GM12878 (cell line): Measurements from ENCODE around the gene DEXI. TPM values are rescaled to one million over a fixed set of nuclear protein-coding genes. Genes with fewer than 3 reads are reported as not detected.

Experiments
- ASH2L ChIP-seq: fragments of 300-600, 200-600 bp; sonication (generic); IDR thresholded peaks from 2 replicates; pipeline ENCODE4 v1.6.1; 2017; ENCODE audit warnings: low read depth, mild to moderate bottlenecking, borderline replicate concordance
- CHD1 ChIP-seq: IDR thresholded peaks from 2 replicates; pipeline ENCODE4 v1.6.1; 2012; ENCODE audit warnings: low read depth, low read length, improper control_type of control experiment
- CHD2 ChIP-seq: IDR thresholded peaks from 2 replicates; pipeline ENCODE4 v1.6.1; 2011; ENCODE audit warnings: low read depth, low read length, improper control_type of control experiment, borderline replicate concordance
- E4F1 ChIP-seq: fragments of 450-650 bp; IDR thresholded peaks from 2 replicates; pipeline ENCODE4 v1.6.1; 2018; ENCODE audit warnings: borderline replicate concordance, mild to moderate bottlenecking; ENCODE audit not compliant: partially characterized antibody
- EED ChIP-seq: sonication (generic); IDR thresholded peaks from 2 replicates; pipeline ENCODE4 v1.6.1; 2016; ENCODE audit warnings: antibody characterized with exemption, low read depth
- EZH2 ChIP-seq: IDR thresholded peaks from 2 replicates; pipeline ENCODE4 v1.6.1; 2012; ENCODE audit warnings: low read depth, mild to moderate bottlenecking, control low read depth, inconsistent platforms, low read length, borderline replicate concordance; ENCODE audit not compliant: control insufficient read depth
- FOS ChIP-seq: IDR thresholded peaks from 3 replicates; pipeline ENCODE4 v1.6.1; 2011; ENCODE audit warnings: borderline replicate concordance; ENCODE audit not compliant: insufficient read length; ENCODE audit errors: extremely low read depth
- GABPA ChIP-seq: IDR thresholded peaks from 2 replicates; pipeline ENCODE4 v1.6.1; 2014; ENCODE audit warnings: antibody characterized with exemption, low read depth, mild to moderate bottlenecking, inconsistent platforms
- HSF1 ChIP-seq: fragments of 150-350 bp; IDR thresholded peaks from 2 replicates; pipeline ENCODE4 v1.6.1; 2014; ENCODE audit warnings: mild to moderate bottlenecking, low read depth, low read length
- IRF4 ChIP-seq: IDR thresholded peaks from 2 replicates; pipeline ENCODE4 v1.6.1; 2011; ENCODE audit warnings: low read depth, low read length
- KDM1A ChIP-seq: fragments of 200-600 bp; sonication (generic); IDR thresholded peaks from 2 replicates; pipeline ENCODE4 v1.6.1; 2016; ENCODE audit warnings: borderline replicate concordance
- LARP7 ChIP-seq: fragments of 450-650 bp; IDR thresholded peaks from 2 replicates; pipeline ENCODE4 v1.6.1; 2017; ENCODE audit warnings: mild to moderate bottlenecking
- MTA3 ChIP-seq: IDR thresholded peaks from 2 replicates; pipeline ENCODE4 v1.6.1; 2012; ENCODE audit warnings: low read length, inconsistent platforms, borderline replicate concordance
- NFYB ChIP-seq: IDR thresholded peaks from 2 replicates; pipeline ENCODE4 v1.6.1; 2011; ENCODE audit warnings: low read depth, mild to moderate bottlenecking, low read length, improper control_type of control experiment, moderate library complexity; ENCODE audit not compliant: insufficient read depth
- NR2C2 ChIP-seq: IDR thresholded peaks from 2 replicates; pipeline ENCODE4 v1.6.1; 2011; ENCODE audit warnings: borderline replicate concordance, low read depth; ENCODE audit not compliant: control insufficient read depth, insufficient read length
- NR2F1 ChIP-seq: fragments of 450-650 bp; conservative IDR thresholded peaks from 2 replicates; pipeline ENCODE4 v1.6.1; 2017; ENCODE audit warnings: mild to moderate bottlenecking
- POLR2AphosphoS2 ChIP-seq: IDR thresholded peaks from 2 replicates; pipeline ENCODE4 v1.6.1; 2011; ENCODE audit warnings: low read depth, mild to moderate bottlenecking, low read length, improper control_type of control experiment, moderate library complexity
- RAD51 ChIP-seq: fragments of 450-650 bp; IDR thresholded peaks from 2 replicates; pipeline ENCODE4 v1.6.1; 2016; ENCODE audit warnings: moderate library complexity, mild to moderate bottlenecking, inconsistent platforms
- RBBP5 ChIP-seq: fragments of 200-600 bp; sonication (generic); conservative IDR thresholded peaks from 2 replicates; pipeline ENCODE4 v1.6.1; 2016
- RELB ChIP-seq: fragments of 450-650 bp; IDR thresholded peaks from 2 replicates; pipeline ENCODE4 v1.6.1; 2017; ENCODE audit warnings: low read depth, mild to moderate bottlenecking, moderate library complexity
- SP1 ChIP-seq: IDR thresholded peaks from one replicate; pipeline ENCODE4 v1.6.1; 2011; ENCODE audit warnings: low read depth, low read length
- SPI1 ChIP-seq: IDR thresholded peaks from 2 replicates; pipeline ENCODE4 v1.6.1; 2011; ENCODE audit warnings: low read depth, mild to moderate bottlenecking, low read length, moderate library complexity, borderline replicate concordance; ENCODE audit not compliant: insufficient read depth
- SREBF1 ChIP-seq: IDR thresholded peaks from 2 replicates; pipeline ENCODE4 v1.6.1; 2012; ENCODE audit warnings: mild to moderate bottlenecking, low read length
- TCF3 ChIP-seq: IDR thresholded peaks from 2 replicates; pipeline ENCODE4 v1.6.1; 2012; ENCODE audit warnings: low read depth, mild to moderate bottlenecking, low read length, borderline replicate concordance; ENCODE audit not compliant: insufficient read depth
- WRNIP1 ChIP-seq: IDR thresholded peaks from 2 replicates; pipeline ENCODE4 v1.6.1; 2011; ENCODE audit warnings: low read depth, low read length, improper control_type of control experiment, borderline replicate concordance
- ZNF274 ChIP-seq: IDR thresholded peaks from one replicate; pipeline ENCODE4 v1.8.0; 2011; ENCODE audit not compliant: insufficient read length, insufficient read depth
- ZSCAN29 ChIP-seq: fragments of 450-650 bp; IDR thresholded peaks from 2 replicates; pipeline ENCODE4 v1.6.1; 2017; ENCODE audit warnings: mild to moderate bottlenecking, moderate library complexity
- polyA plus RNA-seq, 11 experiments: library from polyadenylated mRNA; depleted of rRNA in 4 of 11; unstranded in 6 of 11; stranded (reverse) in 5 of 11; fragments of >200 nt; fragmentation: Nextera tagmentation in 4 of 11; fragmentation: Illumina TruSeq in 1 of 11; extraction: Ambion mirVana in 4 of 11; extraction: Trizol in 1 of 11; gene quantifications; 1 replicate in 1 of 11; 2 replicates in 10 of 11; pipeline versions ENCODE4 v1.2.1 to v1.2.3, GENCODE V29; 2011 to 2016; ENCODE audit warnings: inconsistent platforms in 2 of 11, missing spikeins in 2 of 11, low read depth in 1 of 11
- total RNA-seq, 4 experiments: library from RNA; depleted of rRNA in 3 of 4; stranded (reverse); fragments of >200 nt in 3 of 4; fragmentation: Illumina TruSeq in 1 of 4; extraction: Trizol in 1 of 4; gene quantifications; 2 replicates each; pipeline versions ENCODE4 v1.2.1 to v1.2.3, GENCODE V29; 2013 to 2021

DEXI gene
- total and polyA plus RNA-seq, 10 of the 15 experiments (the other 5 are each of a cell fraction or from before 2014, with no cell fraction given): 1.4 to 26.3 (median 18.4) TPM

- TF ChIP-seq NR2C2: no peak
- no peak for TF ChIP-seq SREBF1
- TF ChIP-seq E4F1: no peak
- TF ChIP-seq CHD2: peak; percentile 91
- no peak for TF ChIP-seq ASH2L
- TF ChIP-seq KDM1A: no peak
- no peak for TF ChIP-seq EZH2
- TF ChIP-seq ZNF274: no peak
- peak; percentile 33; the same call in 1 of the 2 replicates for TF ChIP-seq ZSCAN29
- no peak for TF ChIP-seq LARP7
- TF ChIP-seq RBBP5: 0 out of 2 replicates have a peak, but pooled peaks have one; percentile 5
- TF ChIP-seq CHD1: no peak; the same call in 1 of the 2 replicates
- 0 out of 2 replicates have a peak, but pooled peaks have one; percentile 45 for TF ChIP-seq GABPA
- peak; percentile 87 for TF ChIP-seq SP1
- TF ChIP-seq HSF1: no peak
- TF ChIP-seq NR2F1: peak; percentile 95
- peak; percentile 85 for TF ChIP-seq IRF4
- TF ChIP-seq RELB: peak; percentile 99
- no peak for TF ChIP-seq WRNIP1
- TF ChIP-seq RAD51: peak; percentile 50; the same call in 1 of the 2 replicates
- no peak for TF ChIP-seq MTA3
- peak; percentile 98 for TF ChIP-seq TCF3
- TF ChIP-seq SPI1: no peak
- TF ChIP-seq FOS: no peak
- TF ChIP-seq NFYB: no peak
- TF ChIP-seq EED: peak; percentile 100
- TF ChIP-seq POLR2AphosphoS2: 0 out of 2 replicates have a peak, but pooled peaks have one; percentile 4
Observed at GRCh38 chr16:10965440-10966061, 23.3 kb upstream of the DEXI start (continued).
